CD14-positive monocyte (primary cell): ENCODE results near the gene SLC9A4. TPM values are rescaled to one million over a fixed set of nuclear protein-coding genes. Genes with fewer than 3 reads are reported as not detected.

Experiments
- DNase-seq, 3 donors: peaks; one replicate each; pipeline ENCODE4 v3.0.0-alpha.2; 2011 to 2022
- H2AFZ ChIP-seq: 2 replicates; pipeline ENCODE4 v1.6.0; 2012; ENCODE audit warnings: mild to moderate bottlenecking, low read depth, low read length, inconsistent platforms; ENCODE audit not compliant: insufficient read depth, poor library complexity, severe bottlenecking
- H3K27ac ChIP-seq, 2 donors: 1 replicate in 1 of 2; 2 replicates in 1 of 2; pipeline ENCODE4 v1.5.1; 2012 to 2013; ENCODE audit warnings: low read length in 2 of 2, control low read depth in 1 of 2, inconsistent platforms in 1 of 2, low read depth in 1 of 2, mild to moderate bottlenecking in 1 of 2
- H3K27me3 ChIP-seq, 2 donors: one replicate each; pipeline versions ENCODE4 v1.6.0 to v1.6.1; 2011 to 2013; ENCODE audit warnings: low read length in 2 of 2; ENCODE audit not compliant: control insufficient read depth in 2 of 2, insufficient read depth in 2 of 2
- H3K36me3 ChIP-seq, 2 donors: replicated peaks in 1 of 2; 1 replicate in 1 of 2; 2 replicates in 1 of 2; pipeline versions ENCODE4 v1.5.1 to v1.6.1; 2012 to 2013; ENCODE audit warnings: low read length in 2 of 2, control low read depth in 1 of 2, inconsistent platforms in 1 of 2, mild to moderate bottlenecking in 1 of 2; ENCODE audit not compliant: insufficient read depth in 2 of 2, control insufficient read depth in 1 of 2
- H3K4me1 ChIP-seq, 2 donors: 1 replicate in 1 of 2; 2 replicates in 1 of 2; pipeline versions ENCODE4 v1.5.1 to v1.6.1; 2012 to 2013; ENCODE audit warnings: low read length in 2 of 2, control low read depth in 1 of 2, inconsistent platforms in 1 of 2, mild to moderate bottlenecking in 1 of 2, moderate library complexity in 1 of 2; ENCODE audit not compliant: insufficient read depth in 2 of 2, control insufficient read depth in 1 of 2
- H3K4me2 ChIP-seq: replicated peaks from 2 replicates; pipeline ENCODE3; 2012; ENCODE audit warnings: low read length, moderate library complexity, mild to moderate bottlenecking; ENCODE audit not compliant: poor library complexity, severe bottlenecking; ENCODE audit errors: extremely low read depth
- H3K4me3 ChIP-seq, 3 experiments: fragments of 200-600 bp in 1 of 3; sonication (generic) in 1 of 3; replicated peaks in 1 of 3; 1 replicate in 2 of 3; 2 replicates in 1 of 3; pipeline ENCODE4 v1.5.1; 2011 to 2013; ENCODE audit warnings: low read length in 3 of 3, mild to moderate bottlenecking in 3 of 3, control low read depth in 2 of 3, low read depth in 2 of 3, inconsistent platforms in 1 of 3, moderate library complexity in 1 of 3
- H3K79me2 ChIP-seq: 2 replicates; pipeline ENCODE4 v1.6.0; 2012; ENCODE audit warnings: mild to moderate bottlenecking, control low read depth, inconsistent platforms, low read length, moderate library complexity; ENCODE audit not compliant: insufficient read depth
- H3K9ac ChIP-seq: 2 replicates; pipeline ENCODE4 v1.6.0; 2017; ENCODE audit warnings: low read length, mild to moderate bottlenecking; ENCODE audit not compliant: insufficient read depth, poor library complexity, severe bottlenecking
- H3K9me3 ChIP-seq, 2 donors: replicated peaks in 1 of 2; 1 replicate in 1 of 2; 2 replicates in 1 of 2; pipeline versions ENCODE4 v1.5.1 to v1.6.1; 2012 to 2013; ENCODE audit warnings: low read length in 2 of 2, control low read depth in 1 of 2; ENCODE audit not compliant: control insufficient read depth in 1 of 2, insufficient read depth in 1 of 2
- H4K20me1 ChIP-seq: 2 replicates; pipeline ENCODE4 v1.6.0; 2012; ENCODE audit warnings: mild to moderate bottlenecking, low read length, control low read depth, moderate library complexity; ENCODE audit not compliant: insufficient read depth
- H3K27ac Mint-ChIP-seq, 7 donors: one replicate each; pipeline ENCODE4 v1.8.0; 2020; ENCODE audit warnings: mild to moderate bottlenecking in 7 of 7, mixed read lengths in 7 of 7, moderate library complexity in 6 of 7, inconsistent platforms in 2 of 7
- H3K27me3 Mint-ChIP-seq, 3 donors: one replicate each; pipeline ENCODE4 v1.8.0; 2021 to 2022; ENCODE audit warnings: low read depth in 3 of 3, mild to moderate bottlenecking in 3 of 3, mixed read lengths in 3 of 3, moderate library complexity in 3 of 3, inconsistent platforms in 1 of 3
- H3K36me3 Mint-ChIP-seq, 2 donors: one replicate each; pipeline ENCODE4 v1.8.0; 2020; ENCODE audit warnings: mixed read lengths in 2 of 2, inconsistent platforms in 1 of 2, mild to moderate bottlenecking in 1 of 2
- H3K4me1 Mint-ChIP-seq: one replicate; pipeline ENCODE4 v1.8.0; 2020; ENCODE audit warnings: mild to moderate bottlenecking, mixed read lengths
- H3K4me3 Mint-ChIP-seq, 2 donors: one replicate each; pipeline ENCODE4 v1.8.0; 2020; ENCODE audit warnings: mild to moderate bottlenecking in 2 of 2, mixed read lengths in 2 of 2, moderate library complexity in 1 of 2
- H3K9me3 Mint-ChIP-seq, 7 donors: one replicate each; pipeline ENCODE4 v1.8.0; 2020 to 2022; ENCODE audit warnings: mixed read lengths in 7 of 7, mild to moderate bottlenecking in 6 of 7, moderate library complexity in 6 of 7, inconsistent platforms in 2 of 7
- CTCF ChIP-seq: fragments of 200-600 bp; IDR thresholded peaks from one replicate; pipeline ENCODE4 v1.8.0; 2022; ENCODE audit warnings: antibody characterized with exemption, mild to moderate bottlenecking
- WGBS: methylation state at CpG from one replicate; pipeline ENCODE4 v1.1.5; 2013; ENCODE audit warnings: missing lambda C conversion rate; ENCODE audit not compliant: insufficient coverage; 5-methylcytosine and 5-hydroxymethylcytosine counted together
- intact Hi-C, 2 donors: fragments of 100-400 bp; cut with micrococcal nuclease; formaldehyde crosslinking; loops; one replicate each; pipeline versions ENCODE4 v1.15.0 to v1.15.1; 2023
- polyA plus RNA-seq, 3 donors: library from polyadenylated mRNA; depleted of rRNA in 1 of 3; unstranded in 2 of 3; stranded (reverse) in 1 of 3; fragments of 300-500 nt in 2 of 3; fragments of >200 nt in 1 of 3; fragmentation: Illumina TruSeq in 2 of 3; gene quantifications; 1 replicate in 2 of 3; 2 replicates in 1 of 3; pipeline ENCODE4 v1.2.3, GENCODE V29; 2012 to 2021

Gene SLC9A4
- polyA plus RNA-seq, 3 donors, result not detected

- DNase-seq, result no peak
- H3K27ac ChIP-seq, result no peak overlapping the region
- Mint-ChIP-seq H3K9me3 (peaks cover 0 to 8% (median 4%) of the 10 kb centered on the region in 7 donors), H3K27ac (no peak overlapping the region), H3K4me1 (no peaks in the 10 kb centered on the region), H3K36me3 (no peaks in the 10 kb centered on the region), H3K4me3 (no peak overlapping the region), H3K27me3 (peaks cover 0 to 5% (median 3%) of the 10 kb centered on the region in 3 donors)
- no peak for TF ChIP-seq CTCF
- H3K4me1 ChIP-seq, result no peaks in the 10 kb centered on the region
- no peaks in the 10 kb centered on the region for H3K36me3 ChIP-seq
- H4K20me1 ChIP-seq, result no peaks in the 10 kb centered on the region
- intact Hi-C loops, result no loop called here
- H3K9me3 ChIP-seq, result no peaks in the 10 kb centered on the region
- H3K27me3 ChIP-seq, result no peaks in the 10 kb centered on the region
- H3K4me3 ChIP-seq, result no peak overlapping the region
- no peak overlapping the region for H3K9ac ChIP-seq
- H3K79me2 ChIP-seq, result no peaks in the 10 kb centered on the region
- H2AFZ ChIP-seq, result no peak overlapping the region
- no peak overlapping the region for H3K4me2 ChIP-seq
- no CpG with 5 or more reads among the region's 1 CpG for WGBS
Observed at GRCh38 chr2:102460467-102460866, 12.6 kb upstream of the SLC9A4 start.

DNA sequence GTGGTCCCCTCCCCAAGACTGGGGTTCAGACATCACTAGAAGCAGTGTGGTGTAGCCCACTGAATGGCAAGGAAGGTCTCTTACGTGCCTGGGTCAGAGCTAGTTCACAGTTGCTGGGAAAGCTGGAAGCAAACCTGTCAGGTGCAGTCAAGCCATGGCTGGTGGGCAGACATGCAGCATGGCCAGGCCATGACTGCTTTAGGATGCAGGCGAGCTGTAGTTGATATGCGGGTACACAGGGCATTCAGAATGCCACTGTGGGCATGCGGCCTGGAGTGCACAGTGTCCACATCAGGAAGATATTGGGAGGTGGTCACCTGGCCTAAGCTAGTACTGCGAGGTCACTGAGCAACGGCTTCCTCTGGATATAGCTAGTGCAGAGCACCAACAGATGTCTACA is 11.8 kb upstream of the SLC9A4 start:
- Histone ChIP-seq H3K79me2 (no peaks in the 10 kb centered on the region), H3K27ac (no peak overlapping the region), H2AFZ (no peak overlapping the region), H3K27me3 (no peaks in the 10 kb centered on the region), H3K4me2 (no peak overlapping the region), H3K9me3 (no peaks in the 10 kb centered on the region), H3K36me3 (no peaks in the 10 kb centered on the region), H3K4me1 (no peaks in the 10 kb centered on the region), H3K4me3 (no peak overlapping the region), H4K20me1 (no peaks in the 10 kb centered on the region), H3K9ac (no peak overlapping the region)
- no peak for DNase-seq
- Mint-ChIP-seq H3K9me3 (peaks cover 0 to 2% (median 0%) of the 10 kb centered on the region in 7 donors), H3K36me3 (no peaks in the 10 kb centered on the region), H3K4me1 (no peaks in the 10 kb centered on the region), H3K4me3 (no peak overlapping the region), H3K27ac (no peak overlapping the region), H3K27me3 (peaks cover 0 to 5% (median 3%) of the 10 kb centered on the region in 3 donors)
- intact Hi-C loops, result no loop called here
- no peak for TF ChIP-seq CTCF
- 90% methylated on average over 5 of the region's 6 CpGs for WGBS
